Hepatocyte (in vitro differentiated cells): ENCODE results near the gene MBOAT7. TPM values are rescaled to one million over a fixed set of nuclear protein-coding genes. Genes with fewer than 3 reads are reported as not detected.
A peak's percentile ranks its signal among the peaks of the same experiment; 100 is the strongest.

Experiments used
- DNase-seq: peaks from one replicate; pipeline ENCODE4 v3.0.0-alpha.2; 2016; ENCODE audit warnings: low spot score
- H2AFZ ChIP-seq: fragments of 200-600 bp; sonication (generic); 2 replicates; pipeline ENCODE4 v1.6.0; 2016; ENCODE audit warnings: antibody characterized with exemption, mild to moderate bottlenecking
- H3K27ac ChIP-seq: fragments of 200-600 bp; sonication (generic); 2 replicates; pipeline ENCODE4 v1.5.1; 2016; ENCODE audit warnings: mild to moderate bottlenecking
- H3K27me3 ChIP-seq: fragments of 200-600 bp; sonication (generic); 2 replicates; pipeline ENCODE4 v1.6.1; 2016
- H3K36me3 ChIP-seq: fragments of 200-600 bp; sonication (generic); replicated peaks from 2 replicates; pipeline ENCODE4 v1.5.1; 2016; ENCODE audit warnings: low read depth; ENCODE audit not compliant: insufficient read depth
- H3K4me1 ChIP-seq: fragments of 200-600 bp; sonication (generic); 2 replicates; pipeline ENCODE4 v1.5.1; 2016; ENCODE audit warnings: mild to moderate bottlenecking, moderate library complexity; ENCODE audit not compliant: insufficient read depth
- H3K4me2 ChIP-seq: fragments of 200-600 bp; sonication (generic); 2 replicates; pipeline ENCODE4 v1.6.0; 2016
- H3K4me3 ChIP-seq: fragments of 200-600 bp; sonication (generic); 2 replicates; pipeline ENCODE4 v1.5.1; 2016; ENCODE audit warnings: mild to moderate bottlenecking
- H3K79me2 ChIP-seq: fragments of 200-600 bp; sonication (generic); 2 replicates; pipeline ENCODE4 v1.6.0; 2017; ENCODE audit warnings: mild to moderate bottlenecking
- H3K9me2 ChIP-seq: fragments of 200-600 bp; sonication (generic); replicated peaks from 2 replicates; pipeline ENCODE4 v1.6.0; 2017; ENCODE audit warnings: mild to moderate bottlenecking; ENCODE audit not compliant: insufficient read depth
- H3K9me3 ChIP-seq: fragments of 200-600 bp; sonication (generic); 2 replicates; pipeline ENCODE4 v1.5.1; 2016; ENCODE audit warnings: low read depth, mild to moderate bottlenecking
- H4K20me1 ChIP-seq: fragments of 200-600 bp; sonication (generic); 2 replicates; pipeline ENCODE4 v1.6.0; 2016; ENCODE audit warnings: mild to moderate bottlenecking; ENCODE audit not compliant: insufficient read depth, poor library complexity, severe bottlenecking
- CTCF ChIP-seq: fragments of 200-600 bp; sonication (generic); IDR thresholded peaks from 2 replicates; pipeline ENCODE4 v1.5.1; 2016; ENCODE audit warnings: antibody characterized with exemption, mild to moderate bottlenecking; ENCODE audit not compliant: poor library complexity
- EZH2 ChIP-seq: fragments of 200-600 bp; sonication (generic); IDR thresholded peaks from 2 replicates; pipeline ENCODE4 v1.6.1; 2016; ENCODE audit warnings: antibody characterized with exemption, mild to moderate bottlenecking, borderline replicate concordance
- EZH2phosphoT487 ChIP-seq: fragments of 200-600 bp; sonication (generic); IDR thresholded peaks from one replicate; pipeline ENCODE4 v1.6.1; 2018; ENCODE audit warnings: antibody characterized with exemption, mild to moderate bottlenecking, low read depth, moderate library complexity; ENCODE audit not compliant: unreplicated experiment, severe bottlenecking
- WGBS: methylation state at CpG from one replicate; pipeline ENCODE4 v1.1.6; 2016; ENCODE audit warnings: low lambda C conversion rate; ENCODE audit errors: missing lambda C conversion rate; 5-methylcytosine and 5-hydroxymethylcytosine counted together
- polyA plus RNA-seq: library from polyadenylated mRNA; unstranded; fragments of >200 nt; fragmentation: Nextera tagmentation; extraction: Ambion mirVana; gene quantifications from 2 replicates; pipeline ENCODE4 v1.2.1, GENCODE V29; 2016
- total RNA-seq: library from RNA; depleted of rRNA; stranded (reverse); fragments of >200 nt; gene quantifications from 2 replicates; pipeline ENCODE4 v1.2.3, GENCODE V29; 2014

The MBOAT7 gene
- total and polyA plus RNA-seq, 2 experiments from 2014 or later: 93.5 to 179 TPM

GRCh38 chr19:54160854-54161253 is 28.5 kb downstream of the MBOAT7 start:
- Histone ChIP-seq H3K4me2 (peak overlapping the region; percentile 79), H3K4me1 (peaks cover 20% of the 10 kb centered on the region), H2AFZ (peak overlapping the region; percentile 46), H3K36me3 (no peaks in the 10 kb centered on the region), H3K27me3 (no peaks in the 10 kb centered on the region), H3K4me3 (peak overlapping the region; percentile 20), H3K27ac (peak overlapping the region; percentile 79), H3K9me2 (no peaks in the 10 kb centered on the region), H3K79me2 (peaks cover 14% of the 10 kb centered on the region), H3K9me3 (no peaks in the 10 kb centered on the region), H4K20me1 (no peaks in the 10 kb centered on the region)
- 72% methylated on average over 13 of the region's 13 CpGs for WGBS
- TF ChIP-seq EZH2 (no peak), CTCF (no peak), EZH2phosphoT487 (no peak)
- DNase-seq: no peak

GRCh38 chr19:54160182-54160811 is 29.1 kb downstream of the MBOAT7 start:
- peak overlapping the region; percentile 20 for H3K4me3 ChIP-seq
- peak overlapping the region; percentile 46 for H2AFZ ChIP-seq
- peak overlapping the region; percentile 79 for H3K4me2 ChIP-seq
- peak; percentile 61 for DNase-seq
- H3K9me3 ChIP-seq: no peaks in the 10 kb centered on the region
- H3K27me3 ChIP-seq: no peaks in the 10 kb centered on the region
- no peaks in the 10 kb centered on the region for H4K20me1 ChIP-seq
- peak overlapping the region; percentile 79 for H3K27ac ChIP-seq
- H3K79me2 ChIP-seq: peaks cover 14% of the 10 kb centered on the region
- 5% methylated on average over 28 of the region's 28 CpGs for WGBS
- H3K4me1 ChIP-seq: peaks cover 20% of the 10 kb centered on the region
- no peaks in the 10 kb centered on the region for H3K9me2 ChIP-seq
- TF ChIP-seq EZH2phosphoT487: no peak
- no peak for TF ChIP-seq CTCF
- TF ChIP-seq EZH2: no peak
- H3K36me3 ChIP-seq: no peaks in the 10 kb centered on the region

GRCh38 chr19:54159352-54160181 is 29.8 kb downstream of the MBOAT7 start, which contains the start of gene LENG1:
TSS of gene LENG1 (minus strand) at chr19:54159721. CDS start at chr19:54159695, 26 bp downstream.
- H3K4me1 ChIP-seq: peaks cover 20% of the 10 kb centered on the region

More at GRCh38 chr19:54159352-54160181, 29.8 kb downstream of the MBOAT7 start, which contains the start of gene LENG1:
- peak within 1 kb of the TSS; percentile 46 for H2AFZ ChIP-seq
- peak within 1 kb of the TSS; percentile 25 for H3K4me3 ChIP-seq
- H3K79me2 ChIP-seq: peaks cover 14% of the 10 kb centered on the region
- no peaks in the 10 kb centered on the region for H3K9me2 ChIP-seq
- no peaks in the 10 kb centered on the region for H3K9me3 ChIP-seq
- H4K20me1 ChIP-seq: no peaks in the 10 kb centered on the region
- 1% methylated on average over 70 of the region's 72 CpGs for WGBS
- H3K4me2 ChIP-seq: peak within 1 kb of the TSS; percentile 90
- H3K27me3 ChIP-seq: no peaks in the 10 kb centered on the region
- no peaks in the 10 kb centered on the region for H3K36me3 ChIP-seq
- peak within 1 kb of the TSS; percentile 93 for H3K27ac ChIP-seq
- TF ChIP-seq EZH2phosphoT487 (no peak), EZH2 (no peak), CTCF (peak; percentile 50)
- DNase-seq: peak; percentile 100
